Ectodermal cell (in vitro differentiated cells): ENCODE measurements around the gene FAM174B.

Experiments
- H3K27ac ChIP-seq: 2 replicates; pipeline ENCODE4 v1.7.0; 2013; ENCODE audit warnings: mild to moderate bottlenecking, low read depth, low read length; ENCODE audit not compliant: insufficient read depth, poor library complexity, severe bottlenecking
- H3K27me3 ChIP-seq: 2 replicates; pipeline ENCODE4 v1.7.0; 2013; ENCODE audit warnings: mild to moderate bottlenecking, low read length; ENCODE audit not compliant: insufficient read depth, control insufficient read depth, poor library complexity, severe bottlenecking
- H3K36me3 ChIP-seq: one replicate; pipeline ENCODE4 v1.7.0; 2013; ENCODE audit warnings: low read length; ENCODE audit not compliant: control insufficient read depth, insufficient read depth
- H3K4me1 ChIP-seq: one replicate; pipeline ENCODE4 v1.7.0; 2013; ENCODE audit warnings: low read length; ENCODE audit not compliant: control insufficient read depth, insufficient read depth
- H3K4me3 ChIP-seq: 2 replicates; pipeline ENCODE4 v1.7.0; 2013; ENCODE audit warnings: low read depth, low read length, control low read depth; ENCODE audit not compliant: insufficient read depth
- H3K9me3 ChIP-seq: 2 replicates; pipeline ENCODE4 v1.7.0; 2013; ENCODE audit warnings: mild to moderate bottlenecking, low read length, moderate library complexity; ENCODE audit not compliant: control insufficient read depth
- WGBS, 2 experiments: methylation state at CpG; one replicate each; pipeline ENCODE4 v1.1.7; 2013; ENCODE audit warnings: missing lambda C conversion rate in 2 of 2; 5-methylcytosine and 5-hydroxymethylcytosine counted together

Gene FAM174B

DNA sequence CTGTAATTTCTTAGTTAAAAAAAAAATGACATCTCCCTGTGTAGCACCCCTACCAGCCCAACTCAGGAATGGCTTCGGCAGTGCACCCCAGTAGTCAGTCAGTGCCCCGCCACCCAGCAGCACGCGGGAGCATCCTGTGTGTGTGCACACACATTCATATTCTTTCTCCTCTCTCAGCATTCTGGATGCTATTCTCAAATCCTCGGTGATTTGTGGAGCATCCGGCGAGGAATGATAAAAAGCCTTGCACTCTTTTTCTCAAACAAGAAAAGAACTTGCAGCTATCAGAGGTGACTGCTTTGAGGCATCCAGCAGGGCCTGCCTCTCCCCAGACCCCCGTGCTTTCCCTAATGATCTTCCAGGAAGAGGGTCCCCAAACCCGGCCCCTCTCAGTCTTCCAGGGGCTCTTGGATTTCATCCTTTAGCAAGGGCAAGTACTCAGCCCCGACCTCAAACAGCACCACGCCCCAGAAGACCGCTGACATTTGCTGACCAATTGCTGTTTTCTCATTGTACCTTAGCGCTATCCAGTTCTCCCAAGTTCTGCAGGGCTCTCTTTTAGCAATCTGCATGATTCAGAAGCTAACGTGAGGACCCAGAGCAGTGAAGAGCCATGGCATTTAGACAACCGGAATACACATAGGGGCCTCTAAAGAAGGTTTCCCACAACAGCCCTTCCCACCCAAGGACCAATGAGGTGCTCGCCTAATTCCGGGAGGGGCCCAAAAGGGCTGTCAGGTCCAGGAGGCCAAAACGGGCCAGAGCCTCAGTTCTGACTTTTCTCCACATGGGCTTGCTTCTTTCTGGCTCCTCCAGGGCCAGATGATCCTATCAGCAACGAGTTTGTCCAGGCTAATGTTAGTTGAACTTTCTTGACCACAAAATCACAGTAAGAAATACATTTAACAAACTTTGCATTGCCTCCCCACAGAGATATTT is 72.2 kb downstream of the FAM174B start:
- Histone ChIP-seq H3K9me3 (no peaks in the 10 kb centered on the region), H3K4me3 (no peak overlapping the region), H3K36me3 (no peaks in the 10 kb centered on the region), H3K27ac (no peak overlapping the region), H3K27me3 (no peaks in the 10 kb centered on the region), H3K4me1 (peaks cover 13% of the 10 kb centered on the region)
- 88 to 92% methylated on average over 19 of the region's 19 CpGs for WGBS, 2 experiments

- peaks cover 13% of the 10 kb centered on the region for H3K4me1 ChIP-seq
- H3K9me3 ChIP-seq, result no peaks in the 10 kb centered on the region
- 91 to 95% methylated on average over 6 of the region's 6 CpGs for WGBS, 2 experiments
- H3K36me3 ChIP-seq, result no peaks in the 10 kb centered on the region
- H3K27me3 ChIP-seq, result no peaks in the 10 kb centered on the region
- no peak overlapping the region for H3K27ac ChIP-seq
- H3K4me3 ChIP-seq, result no peak overlapping the region
Observed at GRCh38 chr15:92582206-92582605, 73.4 kb downstream of the FAM174B start.

DNA sequence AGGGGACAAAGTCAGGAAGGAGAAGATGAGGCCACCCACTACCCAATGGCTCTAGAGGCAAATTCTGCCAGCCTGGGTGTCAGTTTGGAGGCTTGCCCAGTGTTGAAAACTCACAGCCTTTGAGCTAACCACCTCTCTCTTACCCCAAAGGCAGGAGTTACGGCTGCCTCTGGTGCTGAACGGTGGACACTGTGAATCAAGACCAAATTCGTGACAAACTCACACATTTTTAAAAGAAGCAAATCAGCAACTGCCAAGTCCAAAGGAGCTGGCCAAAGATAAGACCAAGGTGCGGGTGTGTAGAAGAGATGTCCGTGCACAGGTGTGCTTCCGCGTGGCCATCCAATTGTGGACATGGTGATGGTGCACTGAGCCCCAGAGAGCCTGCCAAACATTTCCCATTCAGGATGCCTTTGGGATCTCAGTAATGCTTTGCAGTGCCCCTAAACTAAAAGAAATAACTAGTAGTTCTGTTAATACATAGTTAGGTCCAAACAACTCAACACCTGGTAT is 74.6 kb downstream of the FAM174B start:
- H3K27me3 ChIP-seq, result no peaks in the 10 kb centered on the region
- peaks cover 6% of the 10 kb centered on the region for H3K4me1 ChIP-seq
- WGBS, 2 experiments, result 92 to 97% methylated on average over 7 of the region's 7 CpGs
- no peak overlapping the region for H3K4me3 ChIP-seq
- no peaks in the 10 kb centered on the region for H3K36me3 ChIP-seq
- no peak overlapping the region for H3K27ac ChIP-seq
- no peaks in the 10 kb centered on the region for H3K9me3 ChIP-seq

DNA sequence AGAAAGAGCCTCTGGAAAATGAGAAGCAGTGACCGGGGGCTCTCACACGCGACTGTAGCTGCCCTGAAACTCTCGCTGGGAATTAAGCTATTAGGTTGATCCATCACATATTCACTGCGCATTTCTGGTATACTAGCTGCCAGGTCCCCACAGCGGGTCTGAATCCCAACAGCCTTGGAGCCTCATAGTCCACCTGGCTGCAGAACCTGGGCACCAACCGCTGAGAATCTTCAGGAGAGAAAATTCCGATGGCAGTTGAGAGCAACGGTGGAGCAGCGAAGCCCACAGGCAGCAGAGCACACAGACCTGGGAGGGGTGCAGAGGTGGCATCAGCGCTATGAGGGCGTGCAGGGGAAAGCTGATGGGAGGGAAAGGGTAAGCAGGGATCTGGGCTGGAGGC is 75.1 kb downstream of the FAM174B start:
- no peaks in the 10 kb centered on the region for H3K36me3 ChIP-seq
- H3K27ac ChIP-seq, result no peak overlapping the region
- no peaks in the 10 kb centered on the region for H3K27me3 ChIP-seq
- 94% methylated on average over 12 of the region's 12 CpGs for WGBS, 2 experiments
- no peak overlapping the region for H3K4me3 ChIP-seq
- H3K4me1 ChIP-seq, result peaks cover 6% of the 10 kb centered on the region
- no peaks in the 10 kb centered on the region for H3K9me3 ChIP-seq

GRCh38 chr15:92579931-92580470 is 75.6 kb downstream of the FAM174B start:
- H3K27ac ChIP-seq, result no peak overlapping the region
- peaks cover 6% of the 10 kb centered on the region for H3K4me1 ChIP-seq
- no peaks in the 10 kb centered on the region for H3K36me3 ChIP-seq
- 87 to 93% methylated on average over 15 of the region's 15 CpGs for WGBS, 2 experiments
- H3K4me3 ChIP-seq, result no peak overlapping the region
- H3K9me3 ChIP-seq, result no peaks in the 10 kb centered on the region
- H3K27me3 ChIP-seq, result no peaks in the 10 kb centered on the region

- Histone ChIP-seq H3K9me3 (no peaks in the 10 kb centered on the region), H3K27me3 (no peaks in the 10 kb centered on the region), H3K4me3 (no peak overlapping the region), H3K4me1 (peaks cover 6% of the 10 kb centered on the region), H3K27ac (no peak overlapping the region), H3K36me3 (no peaks in the 10 kb centered on the region)
- WGBS, 2 experiments, result 92 to 95% methylated on average over 9 of the region's 9 CpGs
Observed at GRCh38 chr15:92579486-92579885, 76.1 kb downstream of the FAM174B start.

DNA sequence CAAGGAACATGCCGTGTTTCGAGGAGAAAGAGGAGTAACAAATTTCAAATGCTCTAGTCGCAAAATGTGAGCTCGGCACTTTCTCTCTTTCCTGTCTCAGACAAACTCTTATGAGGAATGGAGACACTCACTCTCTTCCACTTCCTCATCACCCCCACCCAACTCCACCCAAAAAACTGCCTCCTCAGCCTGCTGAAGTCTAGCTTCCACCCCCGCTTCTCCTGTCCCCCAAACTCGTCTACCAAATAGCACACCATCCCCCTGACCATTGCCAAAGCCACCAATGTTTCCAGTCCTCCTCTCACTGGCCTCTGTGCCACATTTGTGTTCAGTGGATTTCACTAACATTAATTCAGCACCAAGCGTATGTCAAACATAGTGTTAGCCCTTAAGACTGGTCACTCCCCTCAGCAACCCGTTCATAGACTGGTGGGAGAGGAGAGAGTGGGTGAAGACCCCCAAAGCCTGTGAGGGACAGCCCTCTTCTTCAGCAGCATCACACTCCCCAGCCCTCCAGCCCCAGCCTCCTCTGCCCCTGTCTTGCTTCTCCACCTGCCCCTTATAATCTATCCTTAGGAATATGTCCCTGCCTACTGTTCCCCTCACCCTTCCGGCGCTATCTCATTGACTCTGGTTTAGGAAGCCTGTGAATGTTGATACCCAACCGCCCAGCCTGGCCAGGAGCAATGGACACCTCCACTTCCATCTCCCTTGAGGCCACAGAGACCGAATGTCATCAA is 77.3 kb downstream of the FAM174B start:
- Histone ChIP-seq H3K36me3 (no peaks in the 10 kb centered on the region), H3K27me3 (no peaks in the 10 kb centered on the region), H3K4me3 (no peak overlapping the region), H3K4me1 (peaks cover 6% of the 10 kb centered on the region), H3K27ac (no peak overlapping the region), H3K9me3 (no peaks in the 10 kb centered on the region)
- 94% methylated on average over 12 of the region's 12 CpGs for WGBS, 2 experiments

GRCh38 chr15:92576597-92577200 is 78.9 kb downstream of the FAM174B start:
- H3K36me3 ChIP-seq, result no peaks in the 10 kb centered on the region
- WGBS, 2 experiments, result 94% methylated on average over 9 of the region's 9 CpGs
- no peaks in the 10 kb centered on the region for H3K4me1 ChIP-seq
- H3K27me3 ChIP-seq, result no peaks in the 10 kb centered on the region
- no peak overlapping the region for H3K27ac ChIP-seq
- H3K9me3 ChIP-seq, result no peaks in the 10 kb centered on the region
- no peak overlapping the region for H3K4me3 ChIP-seq

GRCh38 chr15:92574566-92574965 is 81.0 kb downstream of the FAM174B start:
- Histone ChIP-seq H3K4me3 (no peak overlapping the region), H3K4me1 (no peaks in the 10 kb centered on the region), H3K27me3 (no peaks in the 10 kb centered on the region), H3K9me3 (no peaks in the 10 kb centered on the region), H3K27ac (no peak overlapping the region), H3K36me3 (no peaks in the 10 kb centered on the region)
- 91 to 100% methylated on average over 1 of the region's 1 CpG for WGBS, 2 experiments
